Stimulated activated CD8-positive, alpha-beta memory T cell treated with anti-CD3 and anti-CD28 coated beads, Interleukin-4, amount 100 ng/mL, for 48 hours (primary cell): ENCODE data around the gene NMNAT2.

Experiments
- DNase-seq: peaks from one replicate; pipeline ENCODE4 v3.0.0-alpha.2; 2020

The NMNAT2 gene

GRCh38 chr1:183203094-183203493, 215.1 kb downstream of the NMNAT2 start:
- DNase-seq = no peak

DNA sequence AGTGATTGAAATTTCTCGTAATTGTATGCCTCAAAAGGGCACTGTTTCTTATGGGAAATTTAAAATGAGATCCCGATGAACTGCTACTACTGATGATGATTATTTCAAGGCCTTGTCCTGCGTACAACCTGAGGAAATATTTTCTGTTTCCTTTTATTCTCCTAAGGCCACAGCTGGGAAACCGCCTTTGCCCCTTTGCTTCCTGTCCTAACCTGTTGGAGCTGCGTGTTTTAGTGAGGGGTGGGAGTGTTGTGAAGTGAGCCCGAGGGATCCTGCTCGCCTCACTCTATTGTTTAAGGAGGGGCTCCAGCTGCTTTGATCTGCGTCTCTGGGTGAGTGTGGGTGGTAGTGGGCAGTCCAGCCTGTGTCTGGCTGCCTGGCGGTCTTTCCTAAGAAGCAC, 217.7 kb downstream of the NMNAT2 start:
- DNase-seq = no peak

- DNase-seq = no peak
Observed at GRCh38 chr1:183199304-183199703, 218.9 kb downstream of the NMNAT2 start.

- DNase-seq = no peak
Observed at GRCh38 chr1:183198463-183198862, 219.7 kb downstream of the NMNAT2 start.
